SW480 (cell line): Measurements from ENCODE around the gene FAM98B.

Source experiments
- DNase-seq: peaks from one replicate; pipeline ENCODE4 v3.0.0-alpha.2; 2016; ENCODE audit warnings: low spot score

Gene FAM98B

DNA sequence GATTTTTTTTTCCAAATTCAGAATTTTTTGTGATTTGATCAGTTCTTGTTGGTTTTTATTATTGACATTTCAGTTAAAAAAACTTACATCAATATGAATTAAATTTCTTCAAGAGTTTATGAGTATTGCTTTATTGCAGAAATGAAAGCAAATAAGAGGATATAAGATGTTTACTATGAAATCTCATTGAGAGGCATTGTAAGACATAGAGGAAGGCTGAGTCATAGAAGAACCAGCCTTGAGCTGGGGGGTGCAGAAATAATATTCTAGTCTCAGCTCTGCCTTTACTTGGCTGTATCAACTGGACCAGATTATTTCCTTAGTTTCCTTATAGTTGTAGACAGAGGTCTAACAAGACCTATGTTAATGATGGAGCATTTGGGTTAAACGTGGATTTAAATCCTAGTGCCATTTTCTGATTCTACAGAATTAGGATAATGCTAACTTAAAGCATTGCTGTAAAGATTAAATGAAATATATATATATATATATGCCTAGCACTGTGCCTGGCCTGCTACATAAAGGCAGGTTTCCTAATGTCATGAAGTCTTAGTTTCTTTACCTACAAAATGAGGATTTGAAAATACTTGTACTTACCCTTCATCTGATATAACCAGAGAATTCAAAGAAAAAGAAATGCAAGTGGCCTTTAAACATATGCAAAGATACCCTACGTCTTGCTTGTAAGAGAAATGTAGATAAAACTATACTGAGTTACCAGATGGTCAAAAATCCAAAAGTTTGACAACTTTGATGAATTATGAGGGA lies 7.3 kb downstream of the FAM98B start:
- no peak for DNase-seq

DNA sequence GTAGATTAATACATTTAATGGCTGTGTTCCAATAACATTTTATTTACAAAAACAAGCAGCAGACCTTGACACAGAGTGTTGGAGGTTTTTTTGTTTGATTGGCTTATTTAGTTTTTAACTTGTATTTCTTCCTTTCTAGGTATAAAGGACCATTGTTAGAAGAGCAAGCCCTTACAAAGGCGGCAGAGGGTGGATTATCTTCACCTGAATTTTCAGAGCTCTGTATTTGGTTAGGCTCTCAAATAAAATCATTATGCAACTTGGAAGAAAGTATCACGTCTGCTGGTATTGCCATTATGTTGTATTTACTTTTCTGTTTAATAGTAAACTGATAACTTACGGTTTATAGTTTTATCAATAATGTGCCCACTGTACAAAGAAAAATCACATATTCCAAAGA lies 10.0 kb downstream of the FAM98B start:
- DNase-seq, result no peak

DNA sequence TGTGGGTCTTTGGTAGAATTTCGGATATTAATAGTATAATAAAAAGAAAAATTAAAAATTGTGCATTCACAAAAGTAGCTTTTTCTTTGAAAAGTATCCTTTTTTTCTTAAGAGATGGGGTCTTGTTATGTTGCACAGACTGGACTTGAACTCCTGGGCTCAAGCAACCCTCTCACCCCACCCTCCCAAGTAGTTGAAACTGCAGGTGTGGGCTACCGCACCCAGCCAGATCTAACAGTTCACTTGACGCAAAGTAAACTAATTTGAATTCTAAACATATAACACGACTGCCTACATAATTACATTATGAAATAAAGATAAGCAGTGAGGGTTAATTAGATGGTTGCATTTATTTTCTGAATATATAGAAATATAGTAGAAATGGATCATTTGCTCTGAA lies 10.7 kb downstream of the FAM98B start:
- DNase-seq, result no peak

GRCh38 chr15:38470816-38471215 lies 16.9 kb downstream of the FAM98B start:
- DNase-seq, result no peak

DNA sequence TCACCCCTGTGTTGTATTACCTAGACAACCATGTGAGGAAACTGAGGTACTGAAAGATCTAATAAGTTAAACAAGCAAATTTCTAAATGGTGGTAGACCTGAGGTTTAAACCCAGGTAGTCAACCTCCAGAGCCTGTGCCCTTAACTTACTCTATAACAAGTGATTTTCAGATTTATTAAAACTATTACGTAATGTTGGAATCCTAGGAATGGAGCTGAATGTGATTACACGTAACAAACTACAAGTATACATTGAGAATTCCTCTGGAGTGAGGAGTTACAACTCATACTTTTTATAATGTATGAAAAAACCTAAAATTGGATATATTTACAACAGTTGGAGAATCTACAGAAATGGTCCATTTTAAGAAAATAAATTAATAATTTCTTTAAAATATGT lies 18.0 kb downstream of the FAM98B start:
- DNase-seq, result no peak

- DNase-seq, result peak; percentile 54
Observed at GRCh38 chr15:38474155-38474757, 20.3 kb downstream of the FAM98B start.

DNA sequence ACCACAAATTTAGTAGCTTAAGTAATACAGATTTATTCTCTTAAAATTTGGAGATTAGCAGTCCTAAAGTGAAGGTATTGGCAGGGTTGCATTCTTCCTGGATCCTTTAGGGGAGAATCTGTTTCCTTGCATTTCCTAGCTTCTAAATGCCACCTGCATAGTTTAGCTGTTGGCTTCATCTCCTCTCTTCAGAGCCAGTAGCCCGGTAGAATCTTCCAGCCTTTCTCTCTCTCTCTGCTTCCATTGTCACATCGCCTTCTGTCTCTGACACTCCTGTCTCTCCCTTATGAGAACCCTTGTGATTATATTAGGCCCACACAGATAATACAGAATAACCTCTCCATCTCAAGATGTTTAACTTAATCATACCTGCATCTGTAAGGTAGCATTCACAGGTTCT lies 21.4 kb downstream of the FAM98B start:
- no peak for DNase-seq

GRCh38 chr15:38476120-38476519 lies 22.2 kb downstream of the FAM98B start:
- DNase-seq, result no peak

- DNase-seq, result no peak
Observed at GRCh38 chr15:38477637-38478036, 23.7 kb downstream of the FAM98B start.

DNA sequence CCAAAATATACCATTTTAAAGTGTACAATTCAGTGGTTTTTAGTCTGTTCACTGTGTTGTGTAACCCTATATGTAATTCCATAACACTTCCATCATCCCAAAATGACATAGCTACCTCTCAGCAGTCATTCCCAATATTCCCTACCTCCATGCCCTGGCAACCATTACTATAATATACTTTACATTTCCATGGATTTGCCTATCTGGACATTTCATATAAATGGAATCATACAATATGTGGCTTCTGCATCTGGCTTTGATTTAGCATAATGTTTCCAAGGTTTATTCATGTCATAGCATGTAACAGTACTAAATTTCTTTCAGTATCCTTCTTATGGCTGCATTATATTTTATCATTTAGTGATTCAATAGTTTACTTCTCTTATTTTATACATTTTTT lies 25.3 kb downstream of the FAM98B start:
- DNase-seq, result no peak

- no peak for DNase-seq
Observed at GRCh38 chr15:38479756-38480155, 25.8 kb downstream of the FAM98B start.

DNA sequence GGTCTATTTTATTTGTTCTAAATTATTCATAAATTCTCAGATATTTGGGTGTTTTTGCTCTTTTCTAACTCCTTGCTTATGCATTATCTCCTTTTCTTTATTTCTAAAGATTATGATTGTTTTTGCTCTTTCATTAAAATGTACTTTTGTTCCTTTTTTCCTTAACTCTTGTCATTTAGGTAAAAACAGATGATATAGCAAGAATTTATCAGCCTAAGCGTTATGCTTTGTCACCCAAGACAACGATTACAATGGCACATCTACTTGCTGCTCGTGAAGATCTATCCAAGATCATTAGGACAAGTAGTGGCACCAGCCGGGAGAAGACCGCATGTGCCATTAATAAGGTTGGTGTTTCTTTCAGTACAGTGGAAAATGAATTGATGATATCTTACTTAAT lies 27.2 kb downstream of the FAM98B start:
- no peak for DNase-seq

DNA sequence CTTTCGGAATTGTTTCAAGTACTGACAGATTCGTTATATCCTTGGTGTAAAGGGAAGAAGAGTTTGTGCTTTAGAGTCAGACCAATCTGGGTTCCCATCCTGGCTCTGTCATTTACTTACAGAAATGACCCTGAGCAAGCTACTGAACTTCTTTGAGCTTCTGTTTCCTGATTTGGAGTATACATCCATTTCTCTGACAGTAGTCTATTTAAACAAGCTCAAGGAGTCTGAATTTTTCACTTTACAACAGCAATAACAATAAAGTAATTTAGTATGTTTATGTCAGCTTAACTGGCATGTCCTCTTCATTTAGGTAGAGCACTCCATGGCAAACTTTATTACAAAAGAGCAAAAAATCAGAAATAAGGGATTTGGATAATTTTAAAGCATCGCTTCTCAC lies 27.8 kb downstream of the FAM98B start:
- no peak for DNase-seq

- DNase-seq, result no peak
Observed at GRCh38 chr15:38482572-38482971, 28.6 kb downstream of the FAM98B start.

- peak; percentile 7 for DNase-seq
Observed at GRCh38 chr15:38486936-38487335, 33.0 kb downstream of the FAM98B start.

GRCh38 chr15:38487378-38487777 lies 33.5 kb downstream of the FAM98B start:
- DNase-seq, result no peak

- no peak for DNase-seq
Observed at GRCh38 chr15:38490242-38490922, 36.5 kb downstream of the FAM98B start.

DNA sequence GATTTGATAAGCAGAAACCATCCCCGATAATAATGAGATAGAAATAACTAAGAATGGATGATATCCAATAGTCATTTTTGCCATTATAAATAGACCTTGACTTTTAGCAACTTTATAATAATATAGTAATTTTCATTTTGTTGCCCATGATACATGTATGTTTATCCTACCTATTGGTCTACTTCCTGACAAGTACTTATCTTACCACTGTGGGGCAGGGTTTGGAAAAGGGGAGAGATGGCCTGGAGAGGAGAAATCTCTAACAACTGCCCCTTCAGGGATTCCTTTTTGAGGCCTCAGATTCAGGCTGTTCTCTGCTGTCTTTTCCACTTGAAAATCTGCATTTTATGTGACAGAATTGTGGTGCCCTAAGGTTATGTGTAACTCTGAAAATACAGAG lies 42.2 kb downstream of the FAM98B start:
- no peak for DNase-seq

DNA sequence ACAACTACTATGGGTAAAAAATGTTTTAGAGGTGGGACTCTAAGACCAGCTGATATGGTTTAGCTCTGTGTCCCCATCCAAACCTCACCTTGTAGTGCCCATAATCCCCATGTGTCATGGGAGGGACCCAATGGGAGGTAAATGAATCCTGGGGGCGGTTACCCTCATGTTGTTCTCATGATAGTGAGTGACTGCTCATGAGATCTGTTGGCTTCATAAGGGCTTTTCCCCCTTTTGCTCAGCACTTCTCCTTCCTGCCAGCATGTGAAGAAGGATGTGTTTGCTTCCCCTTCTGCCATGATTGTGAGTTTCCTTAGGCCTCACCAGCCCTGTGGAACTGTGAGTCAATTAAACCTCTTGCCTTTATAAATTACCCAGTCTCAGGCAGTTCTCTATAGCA lies 45.7 kb downstream of the FAM98B start:
- no peak for DNase-seq

DNA sequence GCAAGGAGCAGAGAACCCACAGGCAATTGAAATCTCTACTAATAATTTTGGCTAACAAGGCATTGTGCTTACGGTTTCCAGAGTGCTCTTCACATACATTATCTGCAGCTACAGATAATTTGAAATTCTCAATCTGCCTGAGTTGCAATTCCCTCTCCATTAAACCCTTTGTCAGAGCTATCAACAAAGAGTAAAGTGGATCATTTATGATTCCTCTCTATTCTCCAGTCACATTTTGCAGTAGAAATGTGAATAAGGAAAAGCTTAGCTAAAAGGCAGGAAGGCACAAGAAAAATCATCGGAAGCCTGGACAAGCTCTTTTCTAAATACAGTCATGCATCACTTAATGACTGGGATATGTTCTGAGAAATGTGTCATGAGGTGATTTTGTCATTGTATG lies 49.6 kb downstream of the FAM98B start:
- DNase-seq, result no peak

- DNase-seq, result no peak
Observed at GRCh38 chr15:38504680-38505467, 50.9 kb downstream of the FAM98B start.

DNA sequence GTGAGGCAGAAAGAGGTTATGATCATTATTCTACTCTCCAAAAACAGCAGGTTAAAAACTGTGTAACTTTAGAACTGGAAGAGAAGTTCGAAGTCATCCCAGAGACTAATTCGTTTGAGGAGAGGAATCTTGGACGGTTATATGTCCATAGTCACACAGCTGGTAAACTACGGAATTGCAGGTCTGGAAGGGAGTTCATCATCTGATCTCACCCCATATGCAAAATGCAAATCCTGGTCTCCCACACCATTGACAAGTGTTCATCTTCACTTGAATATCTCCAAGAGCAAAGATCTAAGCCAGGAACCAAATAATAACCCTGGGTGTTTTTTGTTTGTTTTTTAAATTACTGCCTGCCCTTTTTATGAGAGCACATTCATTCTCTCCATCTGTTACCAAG lies 53.1 kb downstream of the FAM98B start:
- DNase-seq, result no peak

- no peak for DNase-seq
Observed at GRCh38 chr15:38507570-38507969, 53.6 kb downstream of the FAM98B start.
